HK-2 (cell line): ENCODE measurements around the gene RIPOR3.
"Not testable (repeated sequence)": the region's sequence is repeated elsewhere in the genome, so short reads cannot be mapped to it uniquely, and the experiment has no call there.

Source experiments
- DNase-seq: peaks from one replicate; pipeline ENCODE4 v3.0.0-alpha.2; 2018; ENCODE audit not compliant: unreplicated experiment

Gene RIPOR3

GRCh38 chr20:50607436-50607835 lies 83.9 kb downstream of the RIPOR3 start:
- DNase-seq = no peak

GRCh38 chr20:50605136-50605535 lies 86.2 kb downstream of the RIPOR3 start:
- no peak for DNase-seq

GRCh38 chr20:50604451-50604850 lies 86.9 kb downstream of the RIPOR3 start:
- DNase-seq = no peak

DNA sequence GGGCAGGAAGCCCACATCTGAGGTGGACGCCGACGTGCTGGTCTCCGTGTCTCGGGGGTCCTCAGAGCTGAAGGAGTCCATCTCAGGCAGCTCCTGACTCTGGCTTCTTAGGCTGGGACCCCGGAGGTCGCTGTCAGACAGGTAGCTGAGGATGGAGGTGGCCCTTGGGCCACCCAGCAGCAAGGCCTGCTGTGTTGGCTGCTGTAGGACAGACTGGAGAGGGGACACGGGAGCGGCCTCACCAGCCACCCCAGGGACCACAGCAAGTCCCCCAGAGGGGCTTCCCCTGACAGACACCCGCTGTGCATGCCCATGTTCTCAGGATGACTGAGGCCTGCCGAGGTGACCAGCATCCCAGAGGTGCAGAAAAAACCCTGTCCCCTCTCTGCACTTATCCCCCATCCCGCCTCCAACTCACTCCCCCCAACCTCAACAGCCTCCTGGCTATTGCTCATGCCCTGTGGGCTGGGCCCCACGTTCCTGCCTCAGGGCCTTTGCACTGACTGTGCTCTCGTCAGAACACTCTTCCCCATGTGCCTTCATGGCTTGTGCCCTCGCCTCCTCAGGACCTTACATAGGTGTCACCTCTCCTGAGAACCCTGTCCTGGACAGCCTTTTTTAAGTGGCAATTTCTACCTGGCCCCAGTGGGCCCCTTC lies 88.8 kb downstream of the RIPOR3 start:
- no peak for DNase-seq

GRCh38 chr20:50601511-50602431 lies 89.6 kb downstream of the RIPOR3 start:
- no peak for DNase-seq

GRCh38 chr20:50600281-50600895 lies 91.0 kb downstream of the RIPOR3 start:
- DNase-seq = no peak

DNA sequence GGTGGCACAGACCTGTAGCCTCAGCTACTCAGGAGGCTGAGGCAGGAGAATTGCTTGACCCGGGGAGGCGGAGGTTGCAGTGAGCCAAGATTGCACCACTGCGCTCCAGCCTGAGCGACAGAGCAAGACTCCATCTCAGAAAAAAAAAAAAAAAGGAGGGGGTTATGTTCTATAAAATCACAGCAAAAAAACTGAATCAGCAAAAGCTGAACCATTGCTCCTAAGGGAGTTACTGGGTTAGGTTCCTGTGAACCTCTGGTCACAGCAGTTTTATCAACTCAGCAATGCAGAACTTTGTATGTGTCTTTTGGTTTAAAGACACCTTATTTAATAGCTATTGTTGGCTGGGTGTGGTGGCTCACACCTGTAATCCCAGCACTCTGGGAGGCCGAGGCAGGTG lies 92.6 kb downstream of the RIPOR3 start:
- not testable (repeated sequence) for DNase-seq

DNA sequence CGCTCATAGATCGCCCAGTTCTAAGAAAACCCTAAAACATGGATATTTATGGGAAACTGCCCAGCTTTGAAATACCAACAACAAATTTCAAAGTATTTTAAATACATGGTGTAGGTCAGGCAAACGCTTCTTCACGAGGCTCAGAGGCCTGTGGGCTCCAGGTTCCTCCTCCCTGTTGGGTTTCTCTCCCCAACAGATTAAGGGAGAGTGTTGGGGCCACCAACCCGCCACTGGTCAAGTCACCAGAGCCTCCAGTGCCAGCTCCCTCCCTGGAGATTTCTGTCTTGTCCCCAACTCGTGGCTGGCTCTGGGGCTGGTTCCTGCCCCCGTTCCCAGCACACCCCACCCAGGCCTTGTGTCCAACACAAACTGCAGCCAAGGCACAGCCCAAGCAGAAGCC lies 93.3 kb downstream of the RIPOR3 start:
- DNase-seq = no peak

DNA sequence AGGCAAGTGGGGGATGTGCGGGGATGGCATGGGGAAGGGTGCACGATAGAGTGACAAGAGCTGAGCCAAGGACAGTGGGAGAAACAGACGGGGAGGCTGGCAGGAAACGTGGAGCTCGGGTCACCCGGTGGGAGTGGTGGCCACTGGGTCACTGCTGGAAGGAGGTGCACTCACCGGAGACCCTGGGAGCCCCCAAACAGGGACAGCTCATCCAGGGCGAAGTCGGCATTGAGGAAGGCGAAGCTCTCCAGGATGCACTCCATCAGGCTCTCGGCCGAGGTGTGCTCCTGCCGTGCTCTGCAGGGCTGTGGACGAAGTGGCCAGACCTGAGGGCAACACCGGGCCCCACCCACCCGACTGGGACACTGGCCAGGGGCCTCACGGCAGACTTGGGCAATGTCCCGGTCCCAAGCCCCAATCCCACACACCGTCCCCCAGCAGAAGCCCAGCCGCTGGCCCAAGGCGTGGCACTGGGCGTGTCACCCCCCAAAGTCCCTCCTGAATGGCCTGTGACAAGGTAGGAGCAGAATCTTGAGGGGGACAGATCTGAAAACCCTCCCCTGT lies 93.9 kb downstream of the RIPOR3 start:
- DNase-seq = peak; percentile 38

- no peak for DNase-seq
These were observed 94.7 kb downstream of the RIPOR3 start for GRCh38 chr20:50596694-50597021.

DNA sequence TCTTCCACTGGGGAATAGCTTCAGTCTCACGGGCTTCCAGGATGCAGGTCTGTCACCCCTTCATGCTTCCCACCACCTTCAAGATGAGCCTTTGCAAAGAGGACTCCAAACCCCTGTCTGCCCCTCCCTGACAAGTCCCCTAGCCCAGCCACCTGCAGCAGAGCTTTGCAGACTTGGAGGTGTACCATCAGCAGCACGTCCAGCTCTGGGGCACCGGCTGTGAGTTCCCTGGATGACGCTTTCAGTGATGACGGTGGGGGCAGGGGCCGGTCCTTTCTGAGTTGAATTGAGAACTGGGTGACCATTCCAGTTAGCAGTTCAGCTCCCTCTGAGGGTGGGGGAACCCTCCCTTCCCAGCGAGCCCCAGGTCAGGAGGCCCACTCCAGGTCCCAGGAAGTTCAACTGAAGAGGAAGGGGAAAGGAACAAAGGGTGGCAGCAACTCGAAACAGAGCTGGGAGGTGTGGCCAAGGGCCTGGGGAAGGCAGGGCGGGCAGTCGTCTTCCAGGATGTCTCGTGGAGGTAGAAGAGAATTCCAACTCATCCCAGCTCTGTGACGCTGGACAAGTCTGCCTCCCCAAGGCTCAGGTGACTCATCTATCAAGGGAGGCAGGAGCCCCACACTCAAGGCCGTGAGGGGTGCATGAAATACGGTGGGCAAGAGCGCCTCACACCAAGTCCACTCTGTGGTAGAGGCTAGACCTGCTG lies 95.2 kb downstream of the RIPOR3 start:
- peak; percentile 46 for DNase-seq

DNA sequence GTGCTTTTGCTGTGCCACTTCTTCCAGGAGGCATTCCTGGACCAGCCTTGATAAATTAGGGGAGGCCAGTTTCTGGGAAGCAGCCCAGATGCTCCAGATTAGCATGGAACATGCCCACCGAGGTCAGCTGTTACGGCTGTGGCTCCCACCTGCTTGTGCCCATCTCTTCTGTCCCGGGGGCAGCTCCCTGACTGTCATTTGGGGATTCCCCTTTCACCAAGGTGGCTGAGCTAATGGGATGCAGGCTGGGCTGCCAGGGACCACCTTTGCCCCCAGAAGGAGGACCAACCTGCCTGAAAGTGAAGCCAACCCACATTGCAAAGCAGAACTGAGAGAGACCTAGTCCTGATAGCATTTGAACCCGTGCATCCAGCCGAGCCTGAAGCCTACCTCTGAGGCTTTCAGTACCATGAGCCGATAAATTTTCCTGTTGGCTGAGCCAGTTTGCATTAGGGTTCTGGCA lies 95.9 kb downstream of the RIPOR3 start:
- no peak for DNase-seq

DNA sequence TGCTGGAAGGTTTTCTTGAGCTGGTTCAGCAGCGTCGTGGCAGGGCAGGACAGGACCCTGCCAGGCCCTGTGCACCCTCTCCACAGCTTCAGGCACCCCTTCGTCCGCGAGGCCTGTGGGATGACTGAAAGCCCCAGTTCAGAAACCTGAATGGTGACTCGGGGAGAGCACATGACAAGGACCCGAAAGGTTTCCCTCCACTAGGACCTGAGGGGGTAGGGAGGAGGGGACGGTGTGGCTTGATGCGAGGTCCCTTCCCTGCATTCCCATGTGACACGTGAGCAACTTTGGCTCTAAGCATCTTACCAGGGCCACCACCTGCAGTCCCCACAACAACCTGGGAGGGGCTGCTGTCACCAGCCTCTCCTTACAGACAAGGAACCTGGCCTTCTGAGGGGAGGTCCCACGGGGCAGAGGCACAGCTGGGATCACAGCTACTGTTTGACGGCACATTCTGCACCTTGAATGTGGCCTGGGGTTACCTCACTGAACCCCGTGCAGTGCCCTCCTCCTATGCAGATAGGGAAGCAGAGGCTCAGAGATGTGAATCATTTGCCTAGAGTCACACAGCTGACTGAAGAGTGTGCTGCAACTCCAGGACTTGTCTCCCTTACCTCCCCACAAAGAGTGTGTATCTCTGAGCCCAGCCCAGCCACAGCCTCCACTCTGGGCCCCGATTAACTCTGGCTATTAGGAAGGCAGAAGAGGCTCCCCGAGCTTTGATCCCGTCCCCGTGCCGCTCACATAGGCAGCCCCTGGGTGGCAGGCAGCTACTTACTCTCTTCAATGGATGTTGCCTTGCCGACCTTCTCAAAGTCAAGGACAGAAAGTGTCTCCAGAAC lies 96.5 kb downstream of the RIPOR3 start:
- no peak for DNase-seq

GRCh38 chr20:50594231-50594590 lies 97.1 kb downstream of the RIPOR3 start:
- no peak for DNase-seq

- no peak for DNase-seq
These were observed 98.4 kb downstream of the RIPOR3 start for GRCh38 chr20:50593005-50593335.

GRCh38 chr20:50592282-50593004 lies 98.9 kb downstream of the RIPOR3 start:
- DNase-seq = no peak

GRCh38 chr20:50591233-50591852 lies 100.0 kb downstream of the RIPOR3 start:
- DNase-seq = no peak

DNA sequence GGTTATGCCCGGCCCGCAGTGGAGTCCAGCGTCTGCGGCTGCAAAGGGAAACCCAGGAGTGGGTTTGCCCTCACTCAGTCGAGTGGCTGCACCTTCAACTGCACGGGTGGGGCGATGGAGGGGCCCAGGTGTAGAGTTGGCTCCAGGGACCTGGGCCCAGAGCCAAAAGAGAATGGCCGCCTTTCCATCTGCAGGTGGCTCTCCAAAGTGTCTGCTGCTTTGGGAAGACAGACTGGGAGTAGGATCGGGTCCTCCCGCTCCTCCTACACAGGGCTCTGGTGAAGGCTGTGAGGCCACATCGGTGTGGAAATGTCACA lies 101.0 kb downstream of the RIPOR3 start:
- DNase-seq = no peak

- DNase-seq = no peak
These were observed 101.6 kb downstream of the RIPOR3 start for GRCh38 chr20:50589548-50590347.
